Smooth muscle cell of the pulmonary artery (primary cell): Measurements from ENCODE around the gene ZNF138. TPM values are rescaled to one million over a fixed set of nuclear protein-coding genes. Genes with fewer than 3 reads are reported as not detected.

Source experiments
- total RNA-seq: library from RNA; depleted of rRNA; stranded (reverse); fragments of >200 nt; gene quantifications from 2 replicates; pipeline ENCODE4 v1.2.3, GENCODE V29; 2014

ZNF138 gene
- total RNA-seq, result 2.2 and 2.3 TPM in 2 replicates

GRCh38 chr7:64794171-64794844, at the start of gene ZNF138:
Gene ZNF138 (plus strand): TSS chr7:64794428. CDS start chr7:64794569, 141 bp downstream.

Other genes with a start within 250 kb of the ZNF138 start
- 8.8 and 11.1 TPM in 2 replicates for gene ZNF680, start 231.4 kb upstream of the ZNF138 start, total RNA-seq
- gene ZNF107, start 128.3 kb upstream of the ZNF138 start, total RNA-seq, result 1.3 and 2.2 TPM in 2 replicates
- gene ZNF273, start 108.8 kb downstream of the ZNF138 start, total RNA-seq, result 2.2 and 2.4 TPM in 2 replicates
- 4.9 and 6.4 TPM in 2 replicates for gene ZNF117, start 196.6 kb downstream of the ZNF138 start, total RNA-seq
- gene ERV3-1, start 212.3 kb downstream of the ZNF138 start, total RNA-seq, result 9.5 and 11.2 TPM in 2 replicates